ENCODE results near the gene PLAGL2. TPM values are rescaled to one million over a fixed set of nuclear protein-coding genes. Genes with fewer than 3 reads are reported as not detected.

The PLAGL2 gene
- total RNA-seq, 1 experiment from 2014 or later: 21.4 TPM

DNA sequence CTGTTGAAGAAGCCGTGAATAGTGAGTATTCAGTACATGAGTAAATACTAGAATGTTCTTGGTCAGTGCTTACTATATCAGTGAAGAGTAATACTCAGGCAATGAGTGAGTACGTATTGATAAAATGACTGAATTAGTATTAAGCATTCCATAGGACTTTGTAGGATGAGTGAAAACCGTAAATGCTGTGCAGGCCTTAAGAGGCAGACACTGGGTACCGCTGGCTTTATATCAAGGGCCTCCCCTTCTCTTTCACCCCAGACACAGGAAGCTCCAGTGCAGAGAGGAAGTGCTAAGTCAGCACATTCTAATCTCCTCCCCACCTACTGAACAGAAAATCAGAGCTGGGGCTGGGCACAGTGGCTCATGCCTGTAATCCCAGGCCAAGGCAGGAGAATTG is 24.3 kb upstream of the PLAGL2 start (continued):
- no peak for TF ChIP-seq CBFB (CRISPR knock-in tag; IDR thresholded peaks at IDR 0.05; ENCODE audit: low read depth)
- TF ChIP-seq, protein P1, sequence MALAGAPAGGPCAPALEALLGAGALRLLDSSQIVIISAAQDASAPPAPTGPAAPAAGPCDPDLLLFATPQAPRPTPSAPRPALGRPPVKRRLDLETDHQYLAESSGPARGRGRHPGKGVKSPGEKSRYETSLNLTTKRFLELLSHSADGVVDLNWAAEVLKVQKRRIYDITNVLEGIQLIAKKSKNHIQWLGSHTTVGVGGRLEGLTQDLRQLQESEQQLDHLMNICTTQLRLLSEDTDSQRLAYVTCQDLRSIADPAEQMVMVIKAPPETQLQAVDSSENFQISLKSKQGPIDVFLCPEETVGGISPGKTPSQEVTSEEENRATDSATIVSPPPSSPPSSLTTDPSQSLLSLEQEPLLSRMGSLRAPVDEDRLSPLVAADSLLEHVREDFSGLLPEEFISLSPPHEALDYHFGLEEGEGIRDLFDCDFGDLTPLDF (CRISPR knock-in tag; IDR thresholded peaks at IDR 0.05): no peak

DNA sequence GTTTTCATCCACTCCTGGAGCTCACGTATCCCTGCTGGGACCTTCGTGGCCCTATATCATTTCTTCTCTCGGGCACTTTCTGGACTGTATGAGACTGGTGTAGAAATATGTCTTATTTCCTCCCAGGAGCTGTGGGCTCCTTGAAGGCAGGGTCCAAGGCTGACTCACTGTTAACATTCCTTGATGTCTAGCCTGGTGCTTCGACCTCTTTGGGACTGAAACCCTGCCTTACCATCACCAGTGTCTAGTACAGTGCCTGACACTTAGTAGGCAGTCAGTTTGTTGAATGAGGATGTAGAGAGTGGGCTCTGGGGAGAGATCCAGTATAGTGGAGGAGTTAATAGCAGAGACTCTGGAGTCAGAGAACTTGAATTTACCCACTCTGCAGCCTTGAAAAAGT is 23.7 kb upstream of the PLAGL2 start:
- DNase-seq (ENCODE audit: low spot score) (no peak), ATAC-seq (no peak)
- ChIA-PET POLR2A (interaction anchor here (0.5 kb wide), 1 partner anchor 269 kb away, joined by 3 read pairs; no protein-coding TSS in a partner anchor), CTCF (no interaction called here)
- no peak overlapping the region for H3K4me3 Mint-ChIP-seq
- no peak for TF ChIP-seq TP53 (CRISPR knock-in tag; IDR thresholded peaks at IDR 0.05)
- TF ChIP-seq, protein P2, sequence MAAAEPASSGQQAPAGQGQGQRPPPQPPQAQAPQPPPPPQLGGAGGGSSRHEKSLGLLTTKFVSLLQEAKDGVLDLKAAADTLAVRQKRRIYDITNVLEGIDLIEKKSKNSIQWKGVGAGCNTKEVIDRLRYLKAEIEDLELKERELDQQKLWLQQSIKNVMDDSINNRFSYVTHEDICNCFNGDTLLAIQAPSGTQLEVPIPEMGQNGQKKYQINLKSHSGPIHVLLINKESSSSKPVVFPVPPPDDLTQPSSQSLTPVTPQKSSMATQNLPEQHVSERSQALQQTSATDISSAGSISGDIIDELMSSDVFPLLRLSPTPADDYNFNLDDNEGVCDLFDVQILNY (CRISPR knock-in tag; IDR thresholded peaks at IDR 0.05): no peak
- TF ChIP-seq ZNF416 (CRISPR knock-in tag; IDR thresholded peaks at IDR 0.05): no peak
- no peak for TF ChIP-seq ZBTB21 (CRISPR knock-in tag; IDR thresholded peaks at IDR 0.05; ENCODE audit: borderline replicate concordance)
- no peak for TF ChIP-seq RELA (CRISPR knock-in tag; IDR thresholded peaks at IDR 0.05; ENCODE audit: borderline replicate concordance)
- no peak for TF ChIP-seq TCF7 (CRISPR knock-in tag; IDR thresholded peaks at IDR 0.05; ENCODE audit: low read depth)
- no peak for TF ChIP-seq SMAD3 (CRISPR knock-in tag; IDR thresholded peaks at IDR 0.05; ENCODE audit: borderline replicate concordance)
- TF ChIP-seq, protein P3, sequence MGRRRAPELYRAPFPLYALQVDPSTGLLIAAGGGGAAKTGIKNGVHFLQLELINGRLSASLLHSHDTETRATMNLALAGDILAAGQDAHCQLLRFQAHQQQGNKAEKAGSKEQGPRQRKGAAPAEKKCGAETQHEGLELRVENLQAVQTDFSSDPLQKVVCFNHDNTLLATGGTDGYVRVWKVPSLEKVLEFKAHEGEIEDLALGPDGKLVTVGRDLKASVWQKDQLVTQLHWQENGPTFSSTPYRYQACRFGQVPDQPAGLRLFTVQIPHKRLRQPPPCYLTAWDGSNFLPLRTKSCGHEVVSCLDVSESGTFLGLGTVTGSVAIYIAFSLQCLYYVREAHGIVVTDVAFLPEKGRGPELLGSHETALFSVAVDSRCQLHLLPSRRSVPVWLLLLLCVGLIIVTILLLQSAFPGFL (CRISPR knock-in tag; IDR thresholded peaks at IDR 0.05; ENCODE audit: borderline replicate concordance): no peak
- TF ChIP-seq, protein P4, sequence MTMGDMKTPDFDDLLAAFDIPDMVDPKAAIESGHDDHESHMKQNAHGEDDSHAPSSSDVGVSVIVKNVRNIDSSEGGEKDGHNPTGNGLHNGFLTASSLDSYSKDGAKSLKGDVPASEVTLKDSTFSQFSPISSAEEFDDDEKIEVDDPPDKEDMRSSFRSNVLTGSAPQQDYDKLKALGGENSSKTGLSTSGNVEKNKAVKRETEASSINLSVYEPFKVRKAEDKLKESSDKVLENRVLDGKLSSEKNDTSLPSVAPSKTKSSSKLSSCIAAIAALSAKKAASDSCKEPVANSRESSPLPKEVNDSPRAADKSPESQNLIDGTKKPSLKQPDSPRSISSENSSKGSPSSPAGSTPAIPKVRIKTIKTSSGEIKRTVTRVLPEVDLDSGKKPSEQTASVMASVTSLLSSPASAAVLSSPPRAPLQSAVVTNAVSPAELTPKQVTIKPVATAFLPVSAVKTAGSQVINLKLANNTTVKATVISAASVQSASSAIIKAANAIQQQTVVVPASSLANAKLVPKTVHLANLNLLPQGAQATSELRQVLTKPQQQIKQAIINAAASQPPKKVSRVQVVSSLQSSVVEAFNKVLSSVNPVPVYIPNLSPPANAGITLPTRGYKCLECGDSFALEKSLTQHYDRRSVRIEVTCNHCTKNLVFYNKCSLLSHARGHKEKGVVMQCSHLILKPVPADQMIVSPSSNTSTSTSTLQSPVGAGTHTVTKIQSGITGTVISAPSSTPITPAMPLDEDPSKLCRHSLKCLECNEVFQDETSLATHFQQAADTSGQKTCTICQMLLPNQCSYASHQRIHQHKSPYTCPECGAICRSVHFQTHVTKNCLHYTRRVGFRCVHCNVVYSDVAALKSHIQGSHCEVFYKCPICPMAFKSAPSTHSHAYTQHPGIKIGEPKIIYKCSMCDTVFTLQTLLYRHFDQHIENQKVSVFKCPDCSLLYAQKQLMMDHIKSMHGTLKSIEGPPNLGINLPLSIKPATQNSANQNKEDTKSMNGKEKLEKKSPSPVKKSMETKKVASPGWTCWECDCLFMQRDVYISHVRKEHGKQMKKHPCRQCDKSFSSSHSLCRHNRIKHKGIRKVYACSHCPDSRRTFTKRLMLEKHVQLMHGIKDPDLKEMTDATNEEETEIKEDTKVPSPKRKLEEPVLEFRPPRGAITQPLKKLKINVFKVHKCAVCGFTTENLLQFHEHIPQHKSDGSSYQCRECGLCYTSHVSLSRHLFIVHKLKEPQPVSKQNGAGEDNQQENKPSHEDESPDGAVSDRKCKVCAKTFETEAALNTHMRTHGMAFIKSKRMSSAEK (CRISPR knock-in tag; IDR thresholded peaks at IDR 0.05; ENCODE audit: borderline replicate concordance): no peak
- no peaks in the 10 kb centered on the region for H3K9me3 Mint-ChIP-seq
- no peaks in the 10 kb centered on the region for H3K27me3 Mint-ChIP-seq (ENCODE audit: low read depth)
- no peaks in the 10 kb centered on the region for H3K4me1 Mint-ChIP-seq
- H3K36me3 Mint-ChIP-seq: peaks cover 56% of the 10 kb centered on the region
- no peak overlapping the region for H3K27ac Mint-ChIP-seq

DNA sequence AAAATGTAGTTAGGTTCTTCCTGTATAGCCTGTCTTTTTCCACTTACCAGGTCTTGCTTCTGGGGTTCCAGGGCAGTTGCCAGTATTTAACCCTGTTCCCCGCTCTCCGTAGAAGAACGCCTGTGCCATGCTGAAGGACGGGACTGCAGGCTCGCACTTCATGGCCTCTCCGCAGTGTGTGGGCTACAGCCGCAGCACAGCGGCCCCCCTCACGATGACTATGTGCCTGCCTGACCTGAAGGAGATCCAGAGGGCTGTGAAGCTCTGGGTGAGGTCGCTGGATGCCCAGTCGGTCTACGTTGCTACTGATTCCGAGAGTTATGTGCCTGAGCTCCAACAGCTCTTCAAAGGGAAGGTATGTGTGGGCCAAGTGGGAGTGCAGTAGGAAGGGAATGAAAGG is 23.2 kb upstream of the PLAGL2 start:
- Mint-ChIP-seq H3K4me1 (no peaks in the 10 kb centered on the region), H3K27ac (no peak overlapping the region), H3K9me3 (no peaks in the 10 kb centered on the region), H3K27me3 (ENCODE audit: low read depth) (no peaks in the 10 kb centered on the region), H3K4me3 (no peak overlapping the region), H3K36me3 (peaks cover 55% of the 10 kb centered on the region)
- no peak for TF ChIP-seq TP53 (CRISPR knock-in tag; IDR thresholded peaks at IDR 0.05)
- TF ChIP-seq, protein P5, sequence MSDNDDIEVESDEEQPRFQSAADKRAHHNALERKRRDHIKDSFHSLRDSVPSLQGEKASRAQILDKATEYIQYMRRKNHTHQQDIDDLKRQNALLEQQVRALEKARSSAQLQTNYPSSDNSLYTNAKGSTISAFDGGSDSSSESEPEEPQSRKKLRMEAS (CRISPR knock-in tag; IDR thresholded peaks at IDR 0.05): no peak
- DNase-seq (ENCODE audit: low spot score) (no peak), ATAC-seq (no peak)
- ChIA-PET CTCF (no interaction called here), POLR2A (interaction anchor here (0.5 kb wide), 1 partner anchor 269 kb away, joined by 3 read pairs; no protein-coding TSS in a partner anchor)

DNA sequence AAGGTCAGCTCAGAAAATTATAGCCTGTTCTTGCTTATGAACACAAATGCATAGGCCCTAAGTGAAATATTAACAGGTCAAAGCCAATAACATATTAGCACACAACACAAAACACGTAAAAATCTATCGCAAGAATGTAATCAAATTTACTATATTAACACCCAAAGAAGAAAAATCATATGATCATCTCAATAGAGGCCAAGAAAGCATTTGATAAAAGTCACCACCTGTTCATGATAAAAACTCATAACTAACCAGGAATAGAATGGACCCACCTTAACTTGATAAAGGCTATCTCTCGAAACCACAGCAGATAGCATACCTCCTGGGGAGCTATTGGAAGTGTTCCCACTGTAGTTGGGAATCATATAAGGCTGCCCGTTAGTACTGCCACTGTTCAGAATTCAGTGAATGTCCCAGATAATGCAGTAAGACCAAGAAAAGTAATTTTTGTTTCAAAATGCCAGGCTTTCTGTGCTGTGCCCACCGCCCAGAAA is 21.8 kb upstream of the PLAGL2 start:
- no peak for DNase-seq (ENCODE audit: low spot score)
- ChIA-PET CTCF (no interaction called here), POLR2A (interaction anchor here (0.7 kb wide), 1 partner anchor 103 kb away, joined by 3 read pairs; no protein-coding TSS in a partner anchor)
- Mint-ChIP-seq H3K36me3 (peaks cover 49% of the 10 kb centered on the region), H3K27ac (no peak overlapping the region), H3K9me3 (no peaks in the 10 kb centered on the region), H3K27me3 (ENCODE audit: low read depth) (no peaks in the 10 kb centered on the region), H3K4me1 (no peaks in the 10 kb centered on the region), H3K4me3 (no peak overlapping the region)
- no peak for ATAC-seq
- no peak for TF ChIP-seq RELA (CRISPR knock-in tag; IDR thresholded peaks at IDR 0.05; ENCODE audit: borderline replicate concordance)
- TF ChIP-seq, protein P5 (CRISPR knock-in tag; IDR thresholded peaks at IDR 0.05): no peak
- TF ChIP-seq CREB1 (CRISPR knock-in tag; IDR thresholded peaks at IDR 0.05): no peak
- TF ChIP-seq, protein P6, sequence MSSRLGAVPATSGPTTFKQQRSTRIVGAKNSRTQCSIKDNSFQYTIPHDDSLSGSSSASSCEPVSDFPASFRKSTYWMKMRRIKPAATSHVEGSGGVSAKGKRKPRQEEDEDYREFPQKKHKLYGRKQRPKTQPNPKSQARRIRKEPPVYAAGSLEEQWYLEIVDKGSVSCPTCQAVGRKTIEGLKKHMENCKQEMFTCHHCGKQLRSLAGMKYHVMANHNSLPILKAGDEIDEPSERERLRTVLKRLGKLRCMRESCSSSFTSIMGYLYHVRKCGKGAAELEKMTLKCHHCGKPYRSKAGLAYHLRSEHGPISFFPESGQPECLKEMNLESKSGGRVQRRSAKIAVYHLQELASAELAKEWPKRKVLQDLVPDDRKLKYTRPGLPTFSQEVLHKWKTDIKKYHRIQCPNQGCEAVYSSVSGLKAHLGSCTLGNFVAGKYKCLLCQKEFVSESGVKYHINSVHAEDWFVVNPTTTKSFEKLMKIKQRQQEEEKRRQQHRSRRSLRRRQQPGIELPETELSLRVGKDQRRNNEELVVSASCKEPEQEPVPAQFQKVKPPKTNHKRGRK (CRISPR knock-in tag; IDR thresholded peaks at IDR 0.05; ENCODE audit: borderline replicate concordance): no peak
- no peak for TF ChIP-seq SP1 (CRISPR knock-in tag; conservative IDR thresholded peaks at IDR 0.05)
- TF ChIP-seq, protein P7, sequence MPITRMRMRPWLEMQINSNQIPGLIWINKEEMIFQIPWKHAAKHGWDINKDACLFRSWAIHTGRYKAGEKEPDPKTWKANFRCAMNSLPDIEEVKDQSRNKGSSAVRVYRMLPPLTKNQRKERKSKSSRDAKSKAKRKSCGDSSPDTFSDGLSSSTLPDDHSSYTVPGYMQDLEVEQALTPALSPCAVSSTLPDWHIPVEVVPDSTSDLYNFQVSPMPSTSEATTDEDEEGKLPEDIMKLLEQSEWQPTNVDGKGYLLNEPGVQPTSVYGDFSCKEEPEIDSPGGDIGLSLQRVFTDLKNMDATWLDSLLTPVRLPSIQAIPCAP (CRISPR knock-in tag; IDR thresholded peaks at IDR 0.05): no peak
- TF ChIP-seq TCF7 (CRISPR knock-in tag; IDR thresholded peaks at IDR 0.05; ENCODE audit: low read depth): no peak
- no peak for TF ChIP-seq ZNF138 (CRISPR knock-in tag; conservative IDR thresholded peaks at IDR 0.05)
- TF ChIP-seq, protein P8, sequence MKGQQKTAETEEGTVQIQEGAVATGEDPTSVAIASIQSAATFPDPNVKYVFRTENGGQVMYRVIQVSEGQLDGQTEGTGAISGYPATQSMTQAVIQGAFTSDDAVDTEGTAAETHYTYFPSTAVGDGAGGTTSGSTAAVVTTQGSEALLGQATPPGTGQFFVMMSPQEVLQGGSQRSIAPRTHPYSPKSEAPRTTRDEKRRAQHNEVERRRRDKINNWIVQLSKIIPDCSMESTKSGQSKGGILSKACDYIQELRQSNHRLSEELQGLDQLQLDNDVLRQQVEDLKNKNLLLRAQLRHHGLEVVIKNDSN (CRISPR knock-in tag; IDR thresholded peaks at IDR 0.05): no peak
